ENCODE data around the gene PPP2R1A. TPM values are rescaled to one million over a fixed set of nuclear protein-coding genes. Genes with fewer than 3 reads are reported as not detected.
"Not testable (repeated sequence)": the region's sequence is repeated elsewhere in the genome, so short reads cannot be mapped to it uniquely, and the experiment has no call there.

The PPP2R1A gene
- total RNA-seq, 1 experiment from 2014 or later, result 233 TPM

GRCh38 chr19:52200755-52201391 lies 11.0 kb downstream of the PPP2R1A start:
- DNase-seq (ENCODE audit: low read depth), result not testable (repeated sequence)

DNA sequence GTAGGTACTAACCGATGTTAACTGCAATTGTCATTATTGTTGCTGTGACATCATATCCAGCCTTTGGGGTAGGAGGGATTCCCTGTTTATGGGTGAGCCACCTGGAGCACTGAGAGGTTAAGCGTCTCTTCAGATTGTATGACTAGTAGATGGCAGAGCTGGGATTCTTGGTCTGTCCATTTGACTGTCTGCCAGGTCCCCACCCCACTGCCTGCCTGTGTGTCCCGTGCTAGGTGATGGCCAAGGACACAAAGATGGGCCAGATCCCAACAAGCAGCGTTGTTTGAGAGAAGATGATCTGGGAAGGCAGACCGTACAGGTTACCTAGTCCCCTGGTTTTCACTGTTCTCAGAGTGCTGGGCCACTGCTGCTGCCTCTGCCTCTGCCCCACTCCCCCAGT lies 16.6 kb downstream of the PPP2R1A start:
- no peak for DNase-seq (ENCODE audit: low read depth)

DNA sequence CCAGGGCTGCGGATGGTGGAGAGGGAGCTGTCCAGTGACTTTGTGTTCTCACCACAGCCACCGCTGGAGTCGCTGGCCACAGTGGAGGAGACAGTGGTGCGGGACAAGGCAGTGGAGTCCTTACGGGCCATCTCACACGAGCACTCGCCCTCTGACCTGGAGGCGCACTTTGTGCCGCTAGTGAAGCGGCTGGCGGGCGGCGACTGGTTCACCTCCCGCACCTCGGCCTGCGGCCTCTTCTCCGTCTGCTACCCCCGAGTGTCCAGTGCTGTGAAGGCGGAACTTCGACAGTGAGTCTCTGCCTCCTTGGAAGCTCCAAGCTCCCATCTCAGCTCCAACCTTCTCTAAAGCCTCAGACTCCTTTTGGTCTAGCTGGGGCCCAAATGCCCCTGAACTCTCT lies 21.4 kb downstream of the PPP2R1A start:
- no peak for DNase-seq (ENCODE audit: low read depth)

GRCh38 chr19:52211926-52212571 lies 22.2 kb downstream of the PPP2R1A start:
- no peak for DNase-seq (ENCODE audit: low read depth)

DNA sequence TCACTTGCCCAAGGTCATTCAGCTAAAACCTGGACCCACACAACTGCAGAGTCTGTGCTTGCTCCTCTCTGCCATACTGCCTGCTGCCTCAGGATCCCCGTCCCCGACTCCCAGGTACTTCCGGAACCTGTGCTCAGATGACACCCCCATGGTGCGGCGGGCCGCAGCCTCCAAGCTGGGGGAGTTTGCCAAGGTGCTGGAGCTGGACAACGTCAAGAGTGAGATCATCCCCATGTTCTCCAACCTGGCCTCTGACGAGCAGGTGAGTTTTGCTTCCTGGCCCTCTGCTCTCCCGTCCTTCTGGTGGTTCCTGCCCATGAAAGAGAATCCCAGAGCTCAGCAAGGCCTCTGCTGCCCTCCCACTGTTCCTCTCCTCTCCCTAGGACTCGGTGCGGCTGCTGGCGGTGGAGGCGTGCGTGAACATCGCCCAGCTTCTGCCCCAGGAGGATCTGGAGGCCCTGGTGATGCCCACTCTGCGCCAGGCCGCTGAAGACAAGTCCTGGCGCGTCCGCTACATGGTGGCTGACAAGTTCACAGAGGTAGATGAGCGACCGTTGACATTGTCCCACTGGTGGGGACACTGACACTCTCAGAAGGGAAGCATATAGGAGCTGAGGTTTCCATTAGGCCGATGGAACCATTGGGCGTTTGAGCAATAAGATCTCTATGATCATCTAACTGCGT lies 22.9 kb downstream of the PPP2R1A start:
- DNase-seq (ENCODE audit: low read depth), result no peak

GRCh38 chr19:52214241-52214640 lies 24.4 kb downstream of the PPP2R1A start:
- DNase-seq (ENCODE audit: low read depth), result no peak

- no peak for DNase-seq (ENCODE audit: low read depth)
Observed at GRCh38 chr19:52216401-52216800, 26.5 kb downstream of the PPP2R1A start.

- no peak for DNase-seq (ENCODE audit: low read depth)
Observed at GRCh38 chr19:52217576-52217975, 27.7 kb downstream of the PPP2R1A start.

DNA sequence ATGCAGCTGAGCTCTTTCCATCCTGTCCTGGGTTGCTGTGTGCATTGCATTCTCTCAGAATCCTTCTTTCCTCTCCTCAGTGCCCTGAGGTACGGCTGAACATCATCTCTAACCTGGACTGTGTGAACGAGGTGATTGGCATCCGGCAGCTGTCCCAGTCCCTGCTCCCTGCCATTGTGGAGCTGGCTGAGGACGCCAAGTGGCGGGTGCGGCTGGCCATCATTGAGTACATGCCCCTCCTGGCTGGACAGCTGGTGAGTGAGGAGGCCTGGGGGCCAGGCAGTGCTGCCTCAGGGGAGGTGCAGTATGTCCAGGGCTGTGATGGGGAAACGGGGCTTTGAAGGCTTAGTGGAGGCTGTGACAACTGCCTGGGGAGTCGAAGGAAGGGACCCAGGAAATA lies 29.8 kb downstream of the PPP2R1A start:
- DNase-seq (ENCODE audit: low read depth), result no peak

DNA sequence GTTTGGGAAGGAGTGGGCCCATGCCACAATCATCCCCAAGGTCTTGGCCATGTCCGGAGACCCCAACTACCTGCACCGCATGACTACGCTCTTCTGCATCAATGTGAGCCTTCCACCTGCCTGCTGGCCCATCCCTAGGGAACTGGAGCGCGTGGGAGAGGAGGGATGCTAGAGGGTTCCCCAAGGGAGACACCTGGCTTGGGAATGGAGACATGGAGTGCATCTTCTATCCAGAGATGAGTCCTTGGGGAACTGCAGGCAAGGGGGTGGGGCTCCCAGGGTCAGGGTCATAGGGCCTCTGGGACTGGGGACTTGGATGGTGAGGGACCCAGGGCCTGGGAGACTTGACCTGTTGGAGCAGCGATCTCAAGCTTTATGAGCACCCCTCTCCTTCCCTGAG lies 31.2 kb downstream of the PPP2R1A start:
- no peak for DNase-seq (ENCODE audit: low read depth)

- DNase-seq (ENCODE audit: low read depth), result no peak
Observed at GRCh38 chr19:52221831-52222375, 32.1 kb downstream of the PPP2R1A start.

- no peak for DNase-seq (ENCODE audit: low read depth)
Observed at GRCh38 chr19:52224211-52224610, 34.4 kb downstream of the PPP2R1A start.

DNA sequence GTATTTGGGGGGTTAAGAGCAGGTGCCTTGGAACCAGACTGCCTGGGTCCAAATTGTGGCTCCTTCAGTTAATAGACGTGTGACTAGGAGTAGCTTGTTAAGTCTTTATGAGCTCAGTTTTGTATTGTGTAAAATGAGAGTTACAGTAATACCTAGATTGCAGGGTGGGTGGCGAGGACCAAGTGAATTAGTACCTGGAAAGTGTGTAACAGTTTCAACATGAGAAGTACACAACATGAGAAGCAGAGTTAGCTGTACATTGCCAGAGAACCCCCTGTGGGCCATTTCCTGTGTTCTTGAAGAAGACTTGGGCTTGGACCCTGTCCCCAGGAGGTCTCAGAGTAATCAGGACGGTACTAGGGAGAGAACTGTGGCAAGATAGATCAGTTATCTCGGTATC lies 36.8 kb downstream of the PPP2R1A start:
- DNase-seq (ENCODE audit: low read depth), result no peak

DNA sequence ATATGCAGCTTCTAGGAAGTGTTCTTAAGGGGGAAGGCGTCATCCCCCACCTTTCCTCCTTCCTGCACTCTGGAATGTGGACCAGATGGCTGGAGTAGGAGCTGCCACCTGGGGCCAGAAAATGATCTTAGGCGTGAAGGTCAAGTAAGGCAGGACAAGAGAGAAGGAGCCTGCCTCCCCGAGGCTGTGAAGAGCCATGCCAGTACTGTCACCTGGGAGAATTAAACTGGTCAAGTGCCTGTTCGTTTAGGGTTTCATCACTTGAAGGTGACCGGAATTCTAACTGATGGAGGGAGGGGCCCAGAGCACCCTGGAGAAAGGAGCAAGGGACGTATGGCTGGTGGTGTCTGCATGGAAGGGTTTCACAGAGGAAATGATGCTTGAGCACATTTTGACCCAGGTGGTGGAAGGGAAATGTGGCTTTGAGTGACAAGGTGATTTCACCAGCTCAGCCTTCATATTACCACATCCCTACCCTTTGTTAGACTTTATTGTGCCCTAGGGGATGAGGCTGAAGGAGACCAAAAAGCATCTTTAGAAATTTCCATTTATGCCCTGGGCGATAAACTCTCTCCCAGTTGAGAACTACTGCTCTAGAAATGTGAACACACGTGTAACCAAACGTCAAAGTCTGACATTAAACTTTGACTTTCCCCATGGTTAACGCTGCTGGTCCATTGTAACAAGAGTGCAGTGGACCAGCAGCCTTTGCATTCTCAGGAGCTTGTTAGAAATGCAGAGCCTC lies 37.5 kb downstream of the PPP2R1A start:
- no peak for DNase-seq (ENCODE audit: low read depth)

DNA sequence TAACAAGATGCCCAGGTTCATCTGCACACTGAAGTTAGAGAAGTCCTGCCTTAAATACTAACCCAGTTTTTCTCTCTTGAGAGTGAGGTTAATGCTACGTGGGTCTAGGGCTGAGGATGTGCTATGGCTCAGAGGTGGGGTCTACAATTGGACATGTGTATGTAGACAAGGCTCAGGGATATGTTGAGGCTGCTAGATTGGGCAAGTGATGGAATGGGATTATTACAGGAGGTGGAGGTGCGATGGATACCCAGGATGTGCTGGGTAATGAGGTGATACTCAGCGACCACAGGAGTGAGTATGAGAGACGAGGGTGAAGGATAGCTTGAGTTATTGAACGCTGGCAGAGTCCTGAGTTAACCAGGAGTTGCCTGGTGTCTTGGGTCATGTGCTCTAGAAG lies 38.1 kb downstream of the PPP2R1A start:
- no peak for DNase-seq (ENCODE audit: low read depth)

- DNase-seq (ENCODE audit: low read depth), result no peak
Observed at GRCh38 chr19:52229524-52229923, 39.7 kb downstream of the PPP2R1A start.

DNA sequence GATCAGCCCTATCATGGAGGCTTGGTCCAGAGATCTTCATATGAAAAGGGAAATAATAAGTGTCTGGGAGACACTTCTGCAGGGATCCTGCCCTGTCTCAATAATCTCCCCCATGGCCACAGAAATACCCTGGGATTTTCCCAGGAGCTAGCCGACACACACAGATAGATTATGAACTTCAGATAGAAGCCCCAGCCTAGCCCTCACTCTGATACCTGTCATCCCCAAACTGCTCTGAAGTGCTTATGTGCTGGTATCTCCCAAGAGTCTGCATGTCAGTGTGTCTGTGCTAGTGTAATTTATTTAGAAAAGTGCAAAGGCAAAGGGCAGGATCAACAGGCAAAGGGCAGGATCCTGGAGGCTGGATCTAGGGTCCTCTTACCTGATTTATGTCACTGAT lies 40.8 kb downstream of the PPP2R1A start:
- DNase-seq (ENCODE audit: low read depth), result no peak

GRCh38 chr19:52231154-52231910 lies 41.5 kb downstream of the PPP2R1A start:
- peak; percentile 28 for DNase-seq (ENCODE audit: low read depth)

GRCh38 chr19:52234406-52234805 lies 44.6 kb downstream of the PPP2R1A start:
- no peak for DNase-seq (ENCODE audit: low read depth)

- DNase-seq (ENCODE audit: low read depth), result no peak
Observed at GRCh38 chr19:52237197-52237596, 47.3 kb downstream of the PPP2R1A start.

DNA sequence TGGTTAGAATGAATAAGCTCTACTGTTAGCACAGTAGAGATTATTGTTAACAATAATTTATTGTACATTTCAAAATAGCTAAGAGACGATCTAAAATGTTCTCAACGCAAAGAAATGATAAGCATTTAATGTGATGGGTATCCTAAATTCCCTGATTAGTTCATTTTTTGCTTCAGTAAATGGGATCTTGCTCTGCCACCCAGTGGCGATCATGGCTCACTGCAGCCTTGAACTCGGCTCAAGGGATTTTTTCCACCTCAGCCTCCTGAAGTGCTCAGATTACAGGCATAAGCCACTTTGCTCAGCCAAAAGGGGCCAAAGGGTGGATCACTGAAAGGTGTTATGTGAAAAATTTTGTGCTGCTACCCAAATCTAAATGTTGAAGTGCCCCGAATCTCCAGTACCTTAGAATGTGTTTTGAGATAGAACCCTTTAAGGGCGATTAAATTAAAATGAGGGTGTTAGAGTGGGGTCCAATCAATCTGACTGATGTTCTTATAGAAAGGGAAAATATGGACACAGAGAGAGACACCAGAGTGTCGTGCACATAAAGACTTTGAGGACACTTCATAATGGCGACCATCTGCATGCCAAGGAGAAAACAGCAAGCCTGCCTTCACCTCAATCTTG lies 48.0 kb downstream of the PPP2R1A start:
- peak; percentile 66 for DNase-seq (ENCODE audit: low read depth)

Measured in RPMI7951 (cell line).